Measurements from ENCODE around the gene E2F7. TPM values are rescaled to one million over a fixed set of nuclear protein-coding genes. Genes with fewer than 3 reads are reported as not detected.

The E2F7 gene
- total RNA-seq, 1 donor from 2014 or later: 26.2 TPM

DNA sequence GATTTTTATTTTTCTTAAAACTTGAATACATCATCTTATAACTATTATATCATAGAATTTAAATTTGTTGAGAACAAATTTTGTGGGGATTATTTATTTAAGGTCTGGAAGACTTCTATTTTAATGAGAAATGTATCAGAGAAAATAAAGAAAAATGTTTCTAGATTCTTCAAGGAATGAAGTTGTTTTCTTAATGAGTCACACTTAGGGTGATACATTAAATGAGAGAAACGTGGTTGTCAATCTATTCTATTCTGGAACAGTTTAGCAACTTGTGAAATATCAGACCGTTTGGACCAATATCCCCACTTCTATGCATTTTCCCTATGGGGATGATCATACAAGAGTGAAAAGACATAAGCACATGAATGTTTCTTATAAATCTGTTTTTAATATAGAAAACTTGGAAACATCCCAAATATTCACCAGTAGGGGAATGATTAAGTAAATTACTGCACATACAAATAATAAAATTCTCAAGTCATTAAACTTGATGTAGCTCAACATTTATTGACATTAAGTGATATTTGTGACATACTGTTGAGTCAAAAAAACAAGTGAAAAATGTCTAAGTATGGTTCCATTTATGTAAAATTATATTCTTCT is 88.5 kb downstream of the E2F7 start:
- no peak for FAIRE-seq
- Histone ChIP-seq H3K9me3 (ENCODE audit: insufficient read depth, low read depth, low read length) (no peaks in the 10 kb centered on the region), H3K36me3 (ENCODE audit: insufficient read depth, low read length) (no peaks in the 10 kb centered on the region), H3K27me3 (ENCODE audit: insufficient read depth, low read length) (no peaks in the 10 kb centered on the region), H3K79me2 (ENCODE audit: insufficient read depth, low read length) (no peaks in the 10 kb centered on the region), H3K4me2 (ENCODE audit: low read length) (no peak overlapping the region), H3K4me3 (ENCODE audit: insufficient read depth, low read depth, low read length) (no peak overlapping the region), H3K27ac (ENCODE audit: low read depth, low read length) (no peak overlapping the region), H3K9ac (ENCODE audit: low read length) (no peak overlapping the region), H2AFZ (ENCODE audit: low read depth, low read length) (no peak overlapping the region), H3K4me1 (ENCODE audit: insufficient read depth, low read length) (no peaks in the 10 kb centered on the region), H4K20me1 (ENCODE audit: insufficient read depth, low read length) (no peaks in the 10 kb centered on the region)
- TF ChIP-seq, protein P1, sequence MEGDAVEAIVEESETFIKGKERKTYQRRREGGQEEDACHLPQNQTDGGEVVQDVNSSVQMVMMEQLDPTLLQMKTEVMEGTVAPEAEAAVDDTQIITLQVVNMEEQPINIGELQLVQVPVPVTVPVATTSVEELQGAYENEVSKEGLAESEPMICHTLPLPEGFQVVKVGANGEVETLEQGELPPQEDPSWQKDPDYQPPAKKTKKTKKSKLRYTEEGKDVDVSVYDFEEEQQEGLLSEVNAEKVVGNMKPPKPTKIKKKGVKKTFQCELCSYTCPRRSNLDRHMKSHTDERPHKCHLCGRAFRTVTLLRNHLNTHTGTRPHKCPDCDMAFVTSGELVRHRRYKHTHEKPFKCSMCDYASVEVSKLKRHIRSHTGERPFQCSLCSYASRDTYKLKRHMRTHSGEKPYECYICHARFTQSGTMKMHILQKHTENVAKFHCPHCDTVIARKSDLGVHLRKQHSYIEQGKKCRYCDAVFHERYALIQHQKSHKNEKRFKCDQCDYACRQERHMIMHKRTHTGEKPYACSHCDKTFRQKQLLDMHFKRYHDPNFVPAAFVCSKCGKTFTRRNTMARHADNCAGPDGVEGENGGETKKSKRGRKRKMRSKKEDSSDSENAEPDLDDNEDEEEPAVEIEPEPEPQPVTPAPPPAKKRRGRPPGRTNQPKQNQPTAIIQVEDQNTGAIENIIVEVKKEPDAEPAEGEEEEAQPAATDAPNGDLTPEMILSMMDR (IDR thresholded peaks at IDR 0.05; ENCODE audit: insufficient read depth, low read depth, low read length): no peak
- no peak for TF ChIP-seq EZH2 (IDR thresholded peaks at IDR 0.05; ENCODE audit: insufficient read depth, low read length)
- Mint-ChIP-seq H3K9me3 (ENCODE audit: unreplicated experiment) (peaks cover under 1% of the 10 kb centered on the region), H3K4me1 (ENCODE audit: low read depth, unreplicated experiment) (no peaks in the 10 kb centered on the region), H3K27me3 (ENCODE audit: low read depth, unreplicated experiment) (no peaks in the 10 kb centered on the region), H3K36me3 (ENCODE audit: low read depth, unreplicated experiment) (no peaks in the 10 kb centered on the region), H3K27ac (ENCODE audit: unreplicated experiment) (no peak overlapping the region), H3K4me3 (ENCODE audit: unreplicated experiment) (no peak overlapping the region)
- DNase-seq (ENCODE audit: low read depth): peak; percentile 8

Other genes with a start within 250 kb of the E2F7 start
- 247 and 265 TPM in 2 replicates for gene CSRP2, start 186.6 kb downstream of the E2F7 start, total RNA-seq